CD14-positive monocyte (primary cell): ENCODE data around the gene UNC5A. TPM values are rescaled to one million over a fixed set of nuclear protein-coding genes. Genes with fewer than 3 reads are reported as not detected.

Source experiments
- DNase-seq, 3 donors: peaks; one replicate each; pipeline ENCODE4 v3.0.0-alpha.2; 2011 to 2022
- H2AFZ ChIP-seq: 2 replicates; pipeline ENCODE4 v1.6.0; 2012; ENCODE audit warnings: mild to moderate bottlenecking, low read depth, low read length, inconsistent platforms; ENCODE audit not compliant: insufficient read depth, poor library complexity, severe bottlenecking
- H3K27ac ChIP-seq, 2 donors: 1 replicate in 1 of 2; 2 replicates in 1 of 2; pipeline ENCODE4 v1.5.1; 2012 to 2013; ENCODE audit warnings: low read length in 2 of 2, control low read depth in 1 of 2, inconsistent platforms in 1 of 2, low read depth in 1 of 2, mild to moderate bottlenecking in 1 of 2
- H3K27me3 ChIP-seq, 2 donors: one replicate each; pipeline versions ENCODE4 v1.6.0 to v1.6.1; 2011 to 2013; ENCODE audit warnings: low read length in 2 of 2; ENCODE audit not compliant: control insufficient read depth in 2 of 2, insufficient read depth in 2 of 2
- H3K36me3 ChIP-seq, 2 donors: replicated peaks in 1 of 2; 1 replicate in 1 of 2; 2 replicates in 1 of 2; pipeline versions ENCODE4 v1.5.1 to v1.6.1; 2012 to 2013; ENCODE audit warnings: low read length in 2 of 2, control low read depth in 1 of 2, inconsistent platforms in 1 of 2, mild to moderate bottlenecking in 1 of 2; ENCODE audit not compliant: insufficient read depth in 2 of 2, control insufficient read depth in 1 of 2
- H3K4me1 ChIP-seq, 2 donors: 1 replicate in 1 of 2; 2 replicates in 1 of 2; pipeline versions ENCODE4 v1.5.1 to v1.6.1; 2012 to 2013; ENCODE audit warnings: low read length in 2 of 2, control low read depth in 1 of 2, inconsistent platforms in 1 of 2, mild to moderate bottlenecking in 1 of 2, moderate library complexity in 1 of 2; ENCODE audit not compliant: insufficient read depth in 2 of 2, control insufficient read depth in 1 of 2
- H3K4me2 ChIP-seq: replicated peaks from 2 replicates; pipeline ENCODE3; 2012; ENCODE audit warnings: low read length, moderate library complexity, mild to moderate bottlenecking; ENCODE audit not compliant: poor library complexity, severe bottlenecking; ENCODE audit errors: extremely low read depth
- H3K4me3 ChIP-seq, 3 experiments: fragments of 200-600 bp in 1 of 3; sonication (generic) in 1 of 3; replicated peaks in 1 of 3; 1 replicate in 2 of 3; 2 replicates in 1 of 3; pipeline ENCODE4 v1.5.1; 2011 to 2013; ENCODE audit warnings: low read length in 3 of 3, mild to moderate bottlenecking in 3 of 3, control low read depth in 2 of 3, low read depth in 2 of 3, inconsistent platforms in 1 of 3, moderate library complexity in 1 of 3
- H3K79me2 ChIP-seq: 2 replicates; pipeline ENCODE4 v1.6.0; 2012; ENCODE audit warnings: mild to moderate bottlenecking, control low read depth, inconsistent platforms, low read length, moderate library complexity; ENCODE audit not compliant: insufficient read depth
- H3K9ac ChIP-seq: 2 replicates; pipeline ENCODE4 v1.6.0; 2017; ENCODE audit warnings: low read length, mild to moderate bottlenecking; ENCODE audit not compliant: insufficient read depth, poor library complexity, severe bottlenecking
- H3K9me3 ChIP-seq, 2 donors: replicated peaks in 1 of 2; 1 replicate in 1 of 2; 2 replicates in 1 of 2; pipeline versions ENCODE4 v1.5.1 to v1.6.1; 2012 to 2013; ENCODE audit warnings: low read length in 2 of 2, control low read depth in 1 of 2; ENCODE audit not compliant: control insufficient read depth in 1 of 2, insufficient read depth in 1 of 2
- H4K20me1 ChIP-seq: 2 replicates; pipeline ENCODE4 v1.6.0; 2012; ENCODE audit warnings: mild to moderate bottlenecking, low read length, control low read depth, moderate library complexity; ENCODE audit not compliant: insufficient read depth
- H3K27ac Mint-ChIP-seq, 7 donors: one replicate each; pipeline ENCODE4 v1.8.0; 2020; ENCODE audit warnings: mild to moderate bottlenecking in 7 of 7, mixed read lengths in 7 of 7, moderate library complexity in 6 of 7, inconsistent platforms in 2 of 7
- H3K27me3 Mint-ChIP-seq, 3 donors: one replicate each; pipeline ENCODE4 v1.8.0; 2021 to 2022; ENCODE audit warnings: low read depth in 3 of 3, mild to moderate bottlenecking in 3 of 3, mixed read lengths in 3 of 3, moderate library complexity in 3 of 3, inconsistent platforms in 1 of 3
- H3K36me3 Mint-ChIP-seq, 2 donors: one replicate each; pipeline ENCODE4 v1.8.0; 2020; ENCODE audit warnings: mixed read lengths in 2 of 2, inconsistent platforms in 1 of 2, mild to moderate bottlenecking in 1 of 2
- H3K4me1 Mint-ChIP-seq: one replicate; pipeline ENCODE4 v1.8.0; 2020; ENCODE audit warnings: mild to moderate bottlenecking, mixed read lengths
- H3K4me3 Mint-ChIP-seq, 2 donors: one replicate each; pipeline ENCODE4 v1.8.0; 2020; ENCODE audit warnings: mild to moderate bottlenecking in 2 of 2, mixed read lengths in 2 of 2, moderate library complexity in 1 of 2
- H3K9me3 Mint-ChIP-seq, 7 donors: one replicate each; pipeline ENCODE4 v1.8.0; 2020 to 2022; ENCODE audit warnings: mixed read lengths in 7 of 7, mild to moderate bottlenecking in 6 of 7, moderate library complexity in 6 of 7, inconsistent platforms in 2 of 7
- WGBS: methylation state at CpG from one replicate; pipeline ENCODE4 v1.1.5; 2013; ENCODE audit warnings: missing lambda C conversion rate; ENCODE audit not compliant: insufficient coverage; 5-methylcytosine and 5-hydroxymethylcytosine counted together
- intact Hi-C, 2 donors: fragments of 100-400 bp; cut with micrococcal nuclease; formaldehyde crosslinking; loops; one replicate each; pipeline versions ENCODE4 v1.15.0 to v1.15.1; 2023
- polyA plus RNA-seq, 3 donors: library from polyadenylated mRNA; depleted of rRNA in 1 of 3; unstranded in 2 of 3; stranded (reverse) in 1 of 3; fragments of 300-500 nt in 2 of 3; fragments of >200 nt in 1 of 3; fragmentation: Illumina TruSeq in 2 of 3; gene quantifications; 1 replicate in 2 of 3; 2 replicates in 1 of 3; pipeline ENCODE4 v1.2.3, GENCODE V29; 2012 to 2021
- TF ChIP-seq, protein P1 (sequence below): fragments of 200-600 bp; IDR thresholded peaks from one replicate; pipeline ENCODE4 v1.8.0; 2022; ENCODE audit warnings: antibody characterized with exemption, mild to moderate bottlenecking

Gene UNC5A
- polyA plus RNA-seq, 3 donors: 0.03 to 0.07 TPM; not detected in 1

DNA sequence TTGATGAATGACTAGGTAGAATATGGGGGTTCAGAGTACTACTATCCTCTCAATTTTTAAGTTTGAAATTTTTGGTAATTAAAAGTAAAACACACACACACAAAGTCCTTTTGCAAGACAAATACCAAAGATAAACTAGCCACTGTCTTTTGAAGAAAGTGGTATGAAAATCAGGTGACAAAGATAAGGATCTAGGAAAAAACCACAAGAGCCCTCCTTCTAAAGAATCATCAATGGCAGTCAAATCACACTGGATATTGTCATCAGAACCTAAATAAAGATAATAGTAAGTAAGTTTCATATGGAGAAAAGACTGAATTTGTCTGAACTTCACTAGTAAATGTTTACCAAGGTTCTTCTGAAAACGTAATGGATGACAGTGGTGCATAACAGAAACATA is 119.3 kb downstream of the UNC5A start:
- H3K27me3 ChIP-seq: no peaks in the 10 kb centered on the region
- Mint-ChIP-seq H3K9me3 (no peaks in the 10 kb centered on the region), H3K4me1 (no peaks in the 10 kb centered on the region), H3K36me3 (peaks cover 45 to 70% of the 10 kb centered on the region in 2 donors), H3K4me3 (no peak overlapping the region), H3K27ac (peak overlapping the region in 2 of 7 donors; percentile 12 to 15), H3K27me3 (no peaks in the 10 kb centered on the region)
- H4K20me1 ChIP-seq: peaks cover 33% of the 10 kb centered on the region
- H3K79me2 ChIP-seq: peaks cover 12% of the 10 kb centered on the region
- DNase-seq: no peak
- no peak overlapping the region for H2AFZ ChIP-seq
- no peak overlapping the region for H3K9ac ChIP-seq
- no peaks in the 10 kb centered on the region for H3K4me1 ChIP-seq
- H3K9me3 ChIP-seq: no peaks in the 10 kb centered on the region
- H3K4me3 ChIP-seq: no peak overlapping the region
- intact Hi-C loops: loop anchor here in 1 of 2 donors (5.0 kb wide), 1 partner anchor 37 kb away; no protein-coding TSS in a partner anchor
- no peak overlapping the region for H3K27ac ChIP-seq
- H3K4me2 ChIP-seq: no peak overlapping the region
- no CpG with 5 or more reads among the region's 1 CpG for WGBS
- TF ChIP-seq, protein P1, sequence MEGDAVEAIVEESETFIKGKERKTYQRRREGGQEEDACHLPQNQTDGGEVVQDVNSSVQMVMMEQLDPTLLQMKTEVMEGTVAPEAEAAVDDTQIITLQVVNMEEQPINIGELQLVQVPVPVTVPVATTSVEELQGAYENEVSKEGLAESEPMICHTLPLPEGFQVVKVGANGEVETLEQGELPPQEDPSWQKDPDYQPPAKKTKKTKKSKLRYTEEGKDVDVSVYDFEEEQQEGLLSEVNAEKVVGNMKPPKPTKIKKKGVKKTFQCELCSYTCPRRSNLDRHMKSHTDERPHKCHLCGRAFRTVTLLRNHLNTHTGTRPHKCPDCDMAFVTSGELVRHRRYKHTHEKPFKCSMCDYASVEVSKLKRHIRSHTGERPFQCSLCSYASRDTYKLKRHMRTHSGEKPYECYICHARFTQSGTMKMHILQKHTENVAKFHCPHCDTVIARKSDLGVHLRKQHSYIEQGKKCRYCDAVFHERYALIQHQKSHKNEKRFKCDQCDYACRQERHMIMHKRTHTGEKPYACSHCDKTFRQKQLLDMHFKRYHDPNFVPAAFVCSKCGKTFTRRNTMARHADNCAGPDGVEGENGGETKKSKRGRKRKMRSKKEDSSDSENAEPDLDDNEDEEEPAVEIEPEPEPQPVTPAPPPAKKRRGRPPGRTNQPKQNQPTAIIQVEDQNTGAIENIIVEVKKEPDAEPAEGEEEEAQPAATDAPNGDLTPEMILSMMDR: no peak
- H3K36me3 ChIP-seq: peaks cover 46 to 88% of the 10 kb centered on the region in 2 donors

Other genes with a start within 250 kb of the UNC5A start
- gene GPRIN1, start 200.4 kb upstream of the UNC5A start, polyA plus RNA-seq: under 1 TPM; 0.05 to 0.30 (median 0.13) TPM
- not detected for gene SNCB, start 180.0 kb upstream of the UNC5A start, polyA plus RNA-seq
- not detected for gene EIF4E1B, start 179.9 kb upstream of the UNC5A start, polyA plus RNA-seq
- 10 to 100 TPM; 22.2 to 27.7 (median 24.1) TPM for gene TSPAN17, start 163.1 kb upstream of the UNC5A start, polyA plus RNA-seq
- gene HK3, start 88.8 kb downstream of the UNC5A start, polyA plus RNA-seq: 100 to 1,000 TPM; 174 to 988 (median 204) TPM
- gene UIMC1, start 196.2 kb downstream of the UNC5A start, polyA plus RNA-seq: 10 to 100 TPM; 14.8 to 35.6 (median 19.1) TPM
- gene ZNF346, start 212.1 kb downstream of the UNC5A start, polyA plus RNA-seq: 1 to 10 TPM; 6.0 to 9.6 (median 6.4) TPM